ENCODE data around the gene TAPT1.

DNA sequence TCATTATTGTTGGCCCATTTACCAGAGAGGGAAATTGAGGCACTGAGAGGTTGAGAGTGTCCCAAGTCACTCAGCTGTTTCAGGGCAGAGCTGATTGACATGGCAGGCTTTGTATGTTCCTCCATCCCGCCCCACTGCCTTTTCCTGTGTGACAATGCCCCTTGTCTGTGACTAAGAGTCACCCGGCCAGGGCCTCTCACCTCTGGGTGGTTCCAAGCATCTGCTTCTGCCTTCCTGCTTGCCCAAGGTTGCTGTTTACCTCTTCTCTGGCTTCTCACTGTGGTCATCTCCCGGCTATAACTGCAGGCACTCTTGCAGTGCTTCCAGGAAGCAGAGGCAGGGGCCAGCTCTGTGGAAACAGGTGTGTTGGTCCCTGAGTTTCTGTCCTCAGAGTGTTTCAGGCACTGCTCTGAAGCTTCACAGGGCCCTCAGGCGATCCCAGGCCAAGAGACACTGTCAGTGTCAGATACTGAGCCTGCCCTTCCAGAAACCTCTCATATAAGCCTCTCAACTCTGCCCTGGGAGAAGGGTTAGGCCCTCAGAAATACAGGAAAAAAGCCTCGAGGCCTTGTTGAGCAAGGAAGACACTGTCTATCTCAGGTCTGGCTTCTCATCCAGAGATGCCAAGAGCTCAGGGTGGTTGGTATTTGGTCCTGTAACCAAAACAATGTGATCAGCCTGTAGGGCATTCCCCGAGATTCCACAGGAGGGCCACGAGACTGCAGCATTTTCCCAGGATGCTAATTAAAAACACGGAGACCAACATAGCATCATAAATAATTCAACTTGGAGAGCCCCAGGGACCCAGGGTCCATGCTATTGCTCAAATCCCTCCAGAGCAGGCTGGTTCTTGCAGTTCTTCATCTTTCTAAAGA is 100.5 kb downstream of the TAPT1 start:
- no peak for TF ChIP-seq MAZ (IDR thresholded peaks at IDR 0.05; ENCODE audit: borderline replicate concordance, low read depth, low read length)
- no peak for TF ChIP-seq FOSL2 (IDR thresholded peaks at IDR 0.05)
- TF ChIP-seq FOSL2 (CRISPR knock-in tag; IDR thresholded peaks at IDR 0.05), result no peak
- TF ChIP-seq, protein P1, sequence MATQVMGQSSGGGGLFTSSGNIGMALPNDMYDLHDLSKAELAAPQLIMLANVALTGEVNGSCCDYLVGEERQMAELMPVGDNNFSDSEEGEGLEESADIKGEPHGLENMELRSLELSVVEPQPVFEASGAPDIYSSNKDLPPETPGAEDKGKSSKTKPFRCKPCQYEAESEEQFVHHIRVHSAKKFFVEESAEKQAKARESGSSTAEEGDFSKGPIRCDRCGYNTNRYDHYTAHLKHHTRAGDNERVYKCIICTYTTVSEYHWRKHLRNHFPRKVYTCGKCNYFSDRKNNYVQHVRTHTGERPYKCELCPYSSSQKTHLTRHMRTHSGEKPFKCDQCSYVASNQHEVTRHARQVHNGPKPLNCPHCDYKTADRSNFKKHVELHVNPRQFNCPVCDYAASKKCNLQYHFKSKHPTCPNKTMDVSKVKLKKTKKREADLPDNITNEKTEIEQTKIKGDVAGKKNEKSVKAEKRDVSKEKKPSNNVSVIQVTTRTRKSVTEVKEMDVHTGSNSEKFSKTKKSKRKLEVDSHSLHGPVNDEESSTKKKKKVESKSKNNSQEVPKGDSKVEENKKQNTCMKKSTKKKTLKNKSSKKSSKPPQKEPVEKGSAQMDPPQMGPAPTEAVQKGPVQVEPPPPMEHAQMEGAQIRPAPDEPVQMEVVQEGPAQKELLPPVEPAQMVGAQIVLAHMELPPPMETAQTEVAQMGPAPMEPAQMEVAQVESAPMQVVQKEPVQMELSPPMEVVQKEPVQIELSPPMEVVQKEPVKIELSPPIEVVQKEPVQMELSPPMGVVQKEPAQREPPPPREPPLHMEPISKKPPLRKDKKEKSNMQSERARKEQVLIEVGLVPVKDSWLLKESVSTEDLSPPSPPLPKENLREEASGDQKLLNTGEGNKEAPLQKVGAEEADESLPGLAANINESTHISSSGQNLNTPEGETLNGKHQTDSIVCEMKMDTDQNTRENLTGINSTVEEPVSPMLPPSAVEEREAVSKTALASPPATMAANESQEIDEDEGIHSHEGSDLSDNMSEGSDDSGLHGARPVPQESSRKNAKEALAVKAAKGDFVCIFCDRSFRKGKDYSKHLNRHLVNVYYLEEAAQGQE (IDR thresholded peaks at IDR 0.05), result no peak
- TF ChIP-seq, protein P2, sequence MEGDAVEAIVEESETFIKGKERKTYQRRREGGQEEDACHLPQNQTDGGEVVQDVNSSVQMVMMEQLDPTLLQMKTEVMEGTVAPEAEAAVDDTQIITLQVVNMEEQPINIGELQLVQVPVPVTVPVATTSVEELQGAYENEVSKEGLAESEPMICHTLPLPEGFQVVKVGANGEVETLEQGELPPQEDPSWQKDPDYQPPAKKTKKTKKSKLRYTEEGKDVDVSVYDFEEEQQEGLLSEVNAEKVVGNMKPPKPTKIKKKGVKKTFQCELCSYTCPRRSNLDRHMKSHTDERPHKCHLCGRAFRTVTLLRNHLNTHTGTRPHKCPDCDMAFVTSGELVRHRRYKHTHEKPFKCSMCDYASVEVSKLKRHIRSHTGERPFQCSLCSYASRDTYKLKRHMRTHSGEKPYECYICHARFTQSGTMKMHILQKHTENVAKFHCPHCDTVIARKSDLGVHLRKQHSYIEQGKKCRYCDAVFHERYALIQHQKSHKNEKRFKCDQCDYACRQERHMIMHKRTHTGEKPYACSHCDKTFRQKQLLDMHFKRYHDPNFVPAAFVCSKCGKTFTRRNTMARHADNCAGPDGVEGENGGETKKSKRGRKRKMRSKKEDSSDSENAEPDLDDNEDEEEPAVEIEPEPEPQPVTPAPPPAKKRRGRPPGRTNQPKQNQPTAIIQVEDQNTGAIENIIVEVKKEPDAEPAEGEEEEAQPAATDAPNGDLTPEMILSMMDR (IDR thresholded peaks at IDR 0.05), result no peak
- TF ChIP-seq, protein P3, sequence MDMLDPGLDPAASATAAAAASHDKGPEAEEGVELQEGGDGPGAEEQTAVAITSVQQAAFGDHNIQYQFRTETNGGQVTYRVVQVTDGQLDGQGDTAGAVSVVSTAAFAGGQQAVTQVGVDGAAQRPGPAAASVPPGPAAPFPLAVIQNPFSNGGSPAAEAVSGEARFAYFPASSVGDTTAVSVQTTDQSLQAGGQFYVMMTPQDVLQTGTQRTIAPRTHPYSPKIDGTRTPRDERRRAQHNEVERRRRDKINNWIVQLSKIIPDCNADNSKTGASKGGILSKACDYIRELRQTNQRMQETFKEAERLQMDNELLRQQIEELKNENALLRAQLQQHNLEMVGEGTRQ (IDR thresholded peaks at IDR 0.05), result no peak
- no peak for TF ChIP-seq CBX2 (IDR thresholded peaks at IDR 0.05; ENCODE audit: borderline replicate concordance, low read depth)

Data from A549 (cell line).